AG09319 (cell line): ENCODE measurements around the gene UBE2F.
"Not testable (repeated sequence)": the region's sequence is repeated elsewhere in the genome, so short reads cannot be mapped to it uniquely, and the experiment has no call there.

ENCODE experiments used
- DNase-seq: peaks from one replicate; pipeline ENCODE4 v3.0.0-alpha.2; 2010; ENCODE audit warnings: low read depth; ENCODE audit errors: extremely low read depth
- CTCF ChIP-seq: IDR thresholded peaks from 2 replicates; pipeline ENCODE4 v1.5.1; 2011; ENCODE audit warnings: low read depth, mild to moderate bottlenecking, inconsistent platforms, low read length, moderate library complexity

The UBE2F gene

GRCh38 chr2:238055841-238056240 lies 89.0 kb downstream of the UBE2F start:
- TF ChIP-seq CTCF = no peak
- no peak for DNase-seq

- not testable (repeated sequence) for DNase-seq
These were observed 91.1 kb downstream of the UBE2F start for GRCh38 chr2:238057696-238058575.

- DNase-seq = no peak
- no peak for TF ChIP-seq CTCF
These were observed 92.7 kb downstream of the UBE2F start for GRCh38 chr2:238059505-238059904.

DNA sequence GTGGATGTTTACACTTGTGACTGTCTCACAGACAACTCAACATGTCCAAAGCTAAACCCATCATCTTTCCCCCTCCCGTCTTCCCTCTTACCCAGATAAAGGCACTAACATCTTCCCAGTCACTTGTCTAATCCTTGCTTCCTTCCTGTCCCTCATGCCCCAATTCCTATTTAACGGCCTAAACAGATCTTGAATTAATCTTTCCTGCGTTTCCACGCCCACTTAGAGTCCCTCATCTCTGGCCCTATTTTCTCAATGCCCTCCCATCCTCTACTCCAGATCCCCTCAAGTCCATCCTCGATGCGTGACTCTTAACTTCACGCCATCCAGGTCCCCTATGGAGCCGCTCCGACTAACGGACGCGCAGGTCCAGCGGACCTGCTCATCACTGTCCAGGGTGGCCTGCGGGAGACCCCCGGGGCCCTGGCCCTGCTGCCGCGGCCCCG lies 93.3 kb downstream of the UBE2F start:
- no peak for DNase-seq
- no peak for TF ChIP-seq CTCF

DNA sequence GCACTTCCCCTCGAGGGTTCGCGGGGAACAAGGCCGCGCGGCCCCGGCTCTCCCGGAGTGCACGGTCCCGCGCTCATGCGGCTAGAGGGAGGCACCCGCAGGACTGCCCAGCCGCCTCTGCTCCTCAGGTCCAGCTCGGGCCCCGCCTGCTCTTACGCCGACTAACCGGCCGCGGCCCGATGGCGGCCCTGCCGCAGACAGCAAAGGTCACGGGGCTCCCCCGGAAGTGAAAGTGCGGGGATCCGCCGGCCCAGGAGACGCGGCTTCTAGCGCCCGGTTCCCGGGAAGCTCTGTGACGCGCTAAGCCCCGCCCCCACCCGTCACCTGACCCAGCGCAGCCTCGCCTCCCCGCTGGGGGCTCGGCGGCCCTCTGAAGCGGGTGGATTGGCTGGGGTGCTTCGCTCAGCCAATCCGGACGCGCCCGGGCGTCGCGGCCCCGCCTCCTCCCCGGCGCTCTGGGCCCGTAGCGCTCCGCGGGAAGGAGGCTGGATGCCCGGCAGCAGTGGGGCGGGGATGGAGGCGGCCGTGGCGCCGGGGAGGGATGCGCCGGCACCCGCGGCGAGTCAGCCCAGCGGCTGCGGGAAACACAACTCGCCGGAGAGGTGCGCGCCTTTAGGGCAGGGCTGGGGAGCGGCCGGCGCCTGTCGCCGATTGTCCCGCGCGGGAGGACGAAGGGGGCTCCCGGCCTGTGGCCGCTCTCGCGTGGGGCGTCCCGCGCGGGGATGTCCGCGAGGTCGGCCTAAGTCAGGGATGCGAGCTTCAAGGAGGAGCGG lies 93.9 kb downstream of the UBE2F start, which contains the start of gene SCLY:
Gene SCLY, plus strand, starts transcription at position 460 of the 773 bp plus-strand sequence. Its CDS starts 54 bp downstream, at position 514.
- no peak for TF ChIP-seq CTCF

GRCh38 chr2:238061315-238062202 lies 94.7 kb downstream of the UBE2F start:
- DNase-seq = no peak
- no peak for TF ChIP-seq CTCF

More for the DNA sequence above, 93.9 kb downstream of the UBE2F start, which contains the start of gene SCLY:
- DNase-seq = peak; percentile 95

GRCh38 chr2:238063414-238064189 lies 96.8 kb downstream of the UBE2F start:
- TF ChIP-seq CTCF = no peak

More at GRCh38 chr2:238063414-238064189, 96.8 kb downstream of the UBE2F start:
- DNase-seq = no peak
